Mesendoderm (in vitro differentiated cells): ENCODE data around the gene PROM1.
A peak's percentile ranks its signal among the peaks of the same experiment; 100 is the strongest.

ENCODE experiments used
- DNase-seq: peaks from one replicate; pipeline ENCODE4 v3.0.0; 2013
- H2AK5ac ChIP-seq: 2 replicates; pipeline ENCODE4 v1.6.1; 2013; ENCODE audit warnings: low read length, inconsistent platforms
- H2BK120ac ChIP-seq: 2 replicates; pipeline ENCODE4 v1.6.1; 2013; ENCODE audit warnings: low read depth, mild to moderate bottlenecking, low read length, moderate library complexity, mixed read lengths
- H2BK15ac ChIP-seq: replicated peaks from 2 replicates; pipeline ENCODE4 v1.6.1; 2013; ENCODE audit warnings: low read depth, mild to moderate bottlenecking, moderate library complexity
- H2BK5ac ChIP-seq: 2 replicates; pipeline ENCODE4 v1.6.1; 2013; ENCODE audit warnings: low read length, inconsistent platforms
- H3K18ac ChIP-seq: 2 replicates; pipeline ENCODE4 v1.6.1; 2013; ENCODE audit warnings: mild to moderate bottlenecking, low read length, mixed read lengths
- H3K23ac ChIP-seq: one replicate; pipeline ENCODE4 v1.6.1; 2013; ENCODE audit warnings: low read length
- H3K27ac ChIP-seq: 2 replicates; pipeline ENCODE4 v1.5.1; 2013; ENCODE audit warnings: low read depth, mild to moderate bottlenecking, inconsistent platforms, low read length, moderate library complexity
- H3K27me3 ChIP-seq: 2 replicates; pipeline ENCODE4 v1.6.1; 2013; ENCODE audit warnings: low read length, control low read depth, mild to moderate bottlenecking, inconsistent platforms; ENCODE audit not compliant: insufficient read depth, poor library complexity
- H3K36me3 ChIP-seq: 2 replicates; pipeline ENCODE4 v1.6.1; 2013; ENCODE audit warnings: low read length, inconsistent platforms; ENCODE audit not compliant: control insufficient read depth, insufficient read depth
- H3K4ac ChIP-seq: one replicate; pipeline ENCODE4 v1.6.1; 2013; ENCODE audit warnings: low read depth, mild to moderate bottlenecking, low read length, moderate library complexity
- H3K4me1 ChIP-seq: 2 replicates; pipeline ENCODE4 v1.6.1; 2013; ENCODE audit warnings: low read depth, low read length, inconsistent platforms; ENCODE audit not compliant: control insufficient read depth
- H3K4me2 ChIP-seq: 2 replicates; pipeline ENCODE4 v1.6.1; 2013; ENCODE audit warnings: low read length
- H3K4me3 ChIP-seq: 2 replicates; pipeline ENCODE4 v1.5.1; 2013; ENCODE audit warnings: mild to moderate bottlenecking, low read length
- H3K56ac ChIP-seq: one replicate; pipeline ENCODE4 v1.6.1; 2013; ENCODE audit warnings: low read length
- H3K79me1 ChIP-seq: 2 replicates; pipeline ENCODE4 v1.6.1; 2013; ENCODE audit warnings: low read length, inconsistent platforms
- H3K79me2 ChIP-seq: 2 replicates; pipeline ENCODE4 v1.6.1; 2013; ENCODE audit warnings: mild to moderate bottlenecking, low read length; ENCODE audit not compliant: control insufficient read depth, insufficient read depth
- H3K9ac ChIP-seq: 2 replicates; pipeline ENCODE4 v1.6.1; 2013; ENCODE audit warnings: low read length, inconsistent platforms
- H4K5ac ChIP-seq: one replicate; pipeline ENCODE4 v1.6.1; 2013; ENCODE audit warnings: low read length
- H4K8ac ChIP-seq: one replicate; pipeline ENCODE4 v1.6.1; 2013; ENCODE audit warnings: low read depth, mild to moderate bottlenecking, control low read depth, low read length, moderate library complexity
- WGBS: extraction: QIAGEN DNeasy Blood & Tissue Kit; methylation state at CpG from one replicate; pipeline ENCODE4 v1.1.7; 2013; ENCODE audit warnings: low lambda C conversion rate, missing lambda C conversion rate; ENCODE audit not compliant: insufficient coverage; ENCODE audit errors: extremely low coverage; 5-methylcytosine and 5-hydroxymethylcytosine counted together

The PROM1 gene

DNA sequence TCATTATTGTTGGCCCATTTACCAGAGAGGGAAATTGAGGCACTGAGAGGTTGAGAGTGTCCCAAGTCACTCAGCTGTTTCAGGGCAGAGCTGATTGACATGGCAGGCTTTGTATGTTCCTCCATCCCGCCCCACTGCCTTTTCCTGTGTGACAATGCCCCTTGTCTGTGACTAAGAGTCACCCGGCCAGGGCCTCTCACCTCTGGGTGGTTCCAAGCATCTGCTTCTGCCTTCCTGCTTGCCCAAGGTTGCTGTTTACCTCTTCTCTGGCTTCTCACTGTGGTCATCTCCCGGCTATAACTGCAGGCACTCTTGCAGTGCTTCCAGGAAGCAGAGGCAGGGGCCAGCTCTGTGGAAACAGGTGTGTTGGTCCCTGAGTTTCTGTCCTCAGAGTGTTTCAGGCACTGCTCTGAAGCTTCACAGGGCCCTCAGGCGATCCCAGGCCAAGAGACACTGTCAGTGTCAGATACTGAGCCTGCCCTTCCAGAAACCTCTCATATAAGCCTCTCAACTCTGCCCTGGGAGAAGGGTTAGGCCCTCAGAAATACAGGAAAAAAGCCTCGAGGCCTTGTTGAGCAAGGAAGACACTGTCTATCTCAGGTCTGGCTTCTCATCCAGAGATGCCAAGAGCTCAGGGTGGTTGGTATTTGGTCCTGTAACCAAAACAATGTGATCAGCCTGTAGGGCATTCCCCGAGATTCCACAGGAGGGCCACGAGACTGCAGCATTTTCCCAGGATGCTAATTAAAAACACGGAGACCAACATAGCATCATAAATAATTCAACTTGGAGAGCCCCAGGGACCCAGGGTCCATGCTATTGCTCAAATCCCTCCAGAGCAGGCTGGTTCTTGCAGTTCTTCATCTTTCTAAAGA lies 42.0 kb upstream of the PROM1 start:
- Histone ChIP-seq H3K18ac (no peak overlapping the region), H3K4me2 (no peak overlapping the region), H3K27ac (no peak overlapping the region), H2BK5ac (no peak overlapping the region), H4K8ac (no peak overlapping the region), H3K4ac (no peak overlapping the region), H3K79me1 (no peaks in the 10 kb centered on the region), H3K23ac (no peak overlapping the region), H2BK15ac (no peak overlapping the region), H3K79me2 (no peaks in the 10 kb centered on the region), H3K27me3 (no peaks in the 10 kb centered on the region), H3K9ac (no peak overlapping the region), H3K36me3 (no peaks in the 10 kb centered on the region), H3K4me3 (no peak overlapping the region), H3K4me1 (no peaks in the 10 kb centered on the region), H3K56ac (no peak overlapping the region), H2BK120ac (no peak overlapping the region), H4K5ac (no peak overlapping the region), H2AK5ac (no peak overlapping the region)
- peak; percentile 68 for DNase-seq
- WGBS: no CpG with 5 or more reads among the region's 8 CpGs

DNA sequence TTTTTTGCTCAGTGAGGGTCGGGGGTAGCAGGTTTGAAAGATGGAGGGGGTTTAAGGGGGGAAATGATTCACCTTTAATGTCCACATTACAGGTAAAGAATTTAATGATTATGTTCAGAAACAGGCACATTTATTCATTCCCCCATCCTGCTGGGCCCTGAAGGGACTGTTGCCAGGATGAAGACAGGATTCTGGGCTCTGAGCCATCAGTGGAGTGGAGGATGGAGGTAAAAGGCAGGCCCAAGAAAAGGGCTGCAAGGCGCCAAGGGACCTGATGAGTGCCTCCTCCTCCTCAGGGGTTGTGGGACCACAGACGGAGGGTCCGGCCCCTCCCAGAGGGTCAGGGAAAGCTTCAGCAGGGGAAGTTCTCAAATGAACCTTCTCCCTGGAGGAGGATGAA lies 40.4 kb upstream of the PROM1 start:
- H3K18ac ChIP-seq: no peak overlapping the region
- no peak overlapping the region for H2BK15ac ChIP-seq
- no peaks in the 10 kb centered on the region for H3K4me1 ChIP-seq
- DNase-seq: no peak
- H3K79me2 ChIP-seq: no peaks in the 10 kb centered on the region
- no peak overlapping the region for H3K4ac ChIP-seq
- H3K27me3 ChIP-seq: no peaks in the 10 kb centered on the region
- no peak overlapping the region for H3K4me3 ChIP-seq
- no peak overlapping the region for H2AK5ac ChIP-seq
- no peak overlapping the region for H2BK120ac ChIP-seq
- no peak overlapping the region for H3K23ac ChIP-seq
- H3K9ac ChIP-seq: no peak overlapping the region
- H3K56ac ChIP-seq: no peak overlapping the region
- no peak overlapping the region for H4K8ac ChIP-seq
- no peak overlapping the region for H2BK5ac ChIP-seq
- H3K79me1 ChIP-seq: no peaks in the 10 kb centered on the region
- WGBS: no CpG with 5 or more reads among the region's 4 CpGs
- no peak overlapping the region for H3K27ac ChIP-seq
- no peaks in the 10 kb centered on the region for H3K36me3 ChIP-seq
- no peak overlapping the region for H4K5ac ChIP-seq
- no peak overlapping the region for H3K4me2 ChIP-seq

DNA sequence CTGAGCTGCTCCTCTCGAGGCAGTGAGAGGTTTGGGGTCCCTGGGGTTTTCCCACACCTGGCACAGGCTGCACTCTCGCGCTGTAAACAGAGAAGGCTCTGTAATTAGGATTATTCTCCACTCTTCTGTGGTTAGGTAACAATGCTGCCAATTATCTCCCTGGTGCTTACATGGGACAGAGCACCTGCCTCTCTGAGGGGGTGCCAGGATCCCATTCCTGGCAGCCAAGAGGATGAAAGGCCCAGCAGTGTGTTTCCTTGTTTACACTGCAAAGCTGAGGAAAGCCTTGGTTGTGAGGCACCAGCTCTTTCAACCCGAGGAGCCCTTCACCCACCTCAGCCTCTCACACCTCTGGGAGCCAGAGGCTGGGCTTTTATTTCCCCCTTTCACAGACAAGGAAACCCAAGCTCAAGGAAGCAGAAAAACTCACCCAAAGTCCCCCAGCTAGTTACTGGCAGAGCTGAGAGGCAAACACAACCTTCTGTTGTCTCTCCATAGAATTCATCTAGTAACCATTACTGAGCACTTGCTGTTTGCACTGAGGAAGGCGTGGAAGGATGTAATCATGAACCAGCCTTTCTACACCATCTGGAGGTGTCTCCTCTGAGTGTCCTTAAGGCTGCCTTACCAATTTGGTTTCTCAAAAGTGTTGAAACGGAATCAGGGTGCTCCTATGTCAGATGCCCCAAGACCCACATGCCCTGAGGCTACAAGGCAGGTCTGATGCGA lies 39.7 kb upstream of the PROM1 start:
- WGBS: no CpG with 5 or more reads among the region's 7 CpGs

DNA sequence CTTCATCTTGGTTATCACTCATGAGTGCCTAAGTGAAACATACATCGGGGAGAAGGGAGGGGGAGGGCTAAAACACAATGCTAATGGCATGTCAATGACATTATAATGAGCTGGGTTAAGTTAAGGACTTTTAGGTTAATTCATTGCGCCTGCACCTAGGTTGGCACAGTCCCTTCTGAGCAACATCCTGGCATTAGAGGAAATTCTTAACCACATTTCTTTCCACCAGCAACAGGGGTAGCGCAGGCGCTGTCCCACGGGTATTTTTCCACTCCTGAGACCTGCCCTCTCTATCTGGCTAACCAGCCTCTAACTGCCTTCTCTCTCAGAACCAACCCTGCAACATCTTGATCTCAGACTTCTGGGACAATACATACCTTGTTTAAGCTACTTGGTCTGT lies 39.0 kb upstream of the PROM1 start:
- Histone ChIP-seq H3K18ac (no peak overlapping the region), H3K79me1 (no peaks in the 10 kb centered on the region), H3K36me3 (no peaks in the 10 kb centered on the region), H3K56ac (no peak overlapping the region), H2BK15ac (no peak overlapping the region), H2BK5ac (no peak overlapping the region), H3K4me1 (no peaks in the 10 kb centered on the region), H3K9ac (no peak overlapping the region), H3K23ac (no peak overlapping the region), H4K5ac (no peak overlapping the region), H3K4me3 (no peak overlapping the region), H3K4me2 (no peak overlapping the region), H2BK120ac (no peak overlapping the region), H2AK5ac (no peak overlapping the region), H3K4ac (no peak overlapping the region), H3K27ac (no peak overlapping the region), H4K8ac (no peak overlapping the region), H3K79me2 (no peaks in the 10 kb centered on the region), H3K27me3 (no peaks in the 10 kb centered on the region)
- WGBS: no CpG with 5 or more reads among the region's 5 CpGs
- DNase-seq: no peak

More for the DNA sequence above, 39.7 kb upstream of the PROM1 start:
- Histone ChIP-seq H2BK120ac (no peak overlapping the region), H2AK5ac (no peak overlapping the region), H3K27me3 (no peaks in the 10 kb centered on the region), H4K5ac (no peak overlapping the region), H4K8ac (no peak overlapping the region), H3K23ac (no peak overlapping the region), H3K9ac (no peak overlapping the region), H3K27ac (no peak overlapping the region), H3K79me1 (no peaks in the 10 kb centered on the region), H3K4me1 (no peaks in the 10 kb centered on the region), H3K4me2 (no peak overlapping the region), H3K36me3 (no peaks in the 10 kb centered on the region), H2BK15ac (no peak overlapping the region), H2BK5ac (no peak overlapping the region), H3K18ac (no peak overlapping the region), H3K79me2 (no peaks in the 10 kb centered on the region), H3K4me3 (no peak overlapping the region), H3K56ac (no peak overlapping the region), H3K4ac (no peak overlapping the region)
- no peak for DNase-seq

DNA sequence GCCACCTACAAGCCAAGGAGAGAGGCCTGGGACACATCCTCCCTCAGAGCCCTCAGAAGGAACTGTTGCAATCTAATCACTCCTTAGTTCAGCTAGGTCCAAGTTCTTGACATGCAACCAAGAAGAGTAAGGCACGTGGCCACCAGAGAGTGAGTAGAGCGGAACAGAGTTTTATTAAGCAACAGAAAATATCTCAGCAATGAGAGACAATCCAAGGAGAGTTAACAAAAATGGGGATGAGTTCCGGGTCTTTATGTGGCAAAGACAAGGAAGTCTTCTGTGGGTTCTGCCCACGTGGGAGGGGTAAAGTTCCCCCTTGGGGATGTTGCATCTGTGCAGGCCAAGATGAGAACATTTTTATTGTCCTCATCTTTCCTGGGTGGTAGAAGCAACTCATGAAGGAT lies 38.5 kb upstream of the PROM1 start:
- no peaks in the 10 kb centered on the region for H3K27me3 ChIP-seq
- WGBS: no CpG with 5 or more reads among the region's 4 CpGs
- no peak overlapping the region for H3K27ac ChIP-seq
- no peak overlapping the region for H4K5ac ChIP-seq
- H3K79me1 ChIP-seq: no peaks in the 10 kb centered on the region
- no peaks in the 10 kb centered on the region for H3K36me3 ChIP-seq
- no peak overlapping the region for H3K18ac ChIP-seq
- no peak overlapping the region for H3K56ac ChIP-seq
- H2BK5ac ChIP-seq: no peak overlapping the region
- H3K23ac ChIP-seq: no peak overlapping the region
- no peak overlapping the region for H2BK120ac ChIP-seq
- H3K4me3 ChIP-seq: no peak overlapping the region
- H3K9ac ChIP-seq: no peak overlapping the region
- DNase-seq: no peak
- no peaks in the 10 kb centered on the region for H3K79me2 ChIP-seq
- no peak overlapping the region for H2BK15ac ChIP-seq
- H3K4me1 ChIP-seq: no peaks in the 10 kb centered on the region
- H2AK5ac ChIP-seq: no peak overlapping the region
- no peak overlapping the region for H4K8ac ChIP-seq
- no peak overlapping the region for H3K4me2 ChIP-seq
- no peak overlapping the region for H3K4ac ChIP-seq
